ENCODE measurements around the gene DKK2.
A peak's percentile ranks its signal among the peaks of the same experiment; 100 is the strongest.

Gene DKK2

DNA sequence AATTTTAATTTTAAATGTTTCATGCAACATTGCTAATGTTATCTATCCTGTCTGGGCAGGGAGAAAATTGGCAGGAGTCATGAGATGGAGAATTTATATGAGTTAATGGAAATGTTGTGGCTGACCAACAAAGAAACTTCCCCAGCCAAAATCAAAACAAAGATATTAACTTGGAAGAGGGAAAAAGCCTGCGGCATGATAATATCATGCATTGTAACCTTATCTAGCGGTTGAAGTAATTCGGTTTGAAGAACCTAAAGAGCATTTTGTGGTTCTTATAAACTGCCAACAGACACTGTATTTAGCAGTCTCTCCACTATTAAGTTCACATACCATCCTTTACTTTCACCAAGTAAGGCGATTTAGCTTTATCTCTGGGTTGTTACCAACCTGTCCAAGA lies 42.3 kb downstream of the DKK2 start:
- H3K4me3 ChIP-seq (ENCODE audit: low read length), result no peak overlapping the region
- no peak for DNase-seq (ENCODE audit: low read depth)
- TF ChIP-seq, protein P1, sequence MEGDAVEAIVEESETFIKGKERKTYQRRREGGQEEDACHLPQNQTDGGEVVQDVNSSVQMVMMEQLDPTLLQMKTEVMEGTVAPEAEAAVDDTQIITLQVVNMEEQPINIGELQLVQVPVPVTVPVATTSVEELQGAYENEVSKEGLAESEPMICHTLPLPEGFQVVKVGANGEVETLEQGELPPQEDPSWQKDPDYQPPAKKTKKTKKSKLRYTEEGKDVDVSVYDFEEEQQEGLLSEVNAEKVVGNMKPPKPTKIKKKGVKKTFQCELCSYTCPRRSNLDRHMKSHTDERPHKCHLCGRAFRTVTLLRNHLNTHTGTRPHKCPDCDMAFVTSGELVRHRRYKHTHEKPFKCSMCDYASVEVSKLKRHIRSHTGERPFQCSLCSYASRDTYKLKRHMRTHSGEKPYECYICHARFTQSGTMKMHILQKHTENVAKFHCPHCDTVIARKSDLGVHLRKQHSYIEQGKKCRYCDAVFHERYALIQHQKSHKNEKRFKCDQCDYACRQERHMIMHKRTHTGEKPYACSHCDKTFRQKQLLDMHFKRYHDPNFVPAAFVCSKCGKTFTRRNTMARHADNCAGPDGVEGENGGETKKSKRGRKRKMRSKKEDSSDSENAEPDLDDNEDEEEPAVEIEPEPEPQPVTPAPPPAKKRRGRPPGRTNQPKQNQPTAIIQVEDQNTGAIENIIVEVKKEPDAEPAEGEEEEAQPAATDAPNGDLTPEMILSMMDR (conservative IDR thresholded peaks at IDR 0.05; ENCODE audit: low read length), result no peak

DNA sequence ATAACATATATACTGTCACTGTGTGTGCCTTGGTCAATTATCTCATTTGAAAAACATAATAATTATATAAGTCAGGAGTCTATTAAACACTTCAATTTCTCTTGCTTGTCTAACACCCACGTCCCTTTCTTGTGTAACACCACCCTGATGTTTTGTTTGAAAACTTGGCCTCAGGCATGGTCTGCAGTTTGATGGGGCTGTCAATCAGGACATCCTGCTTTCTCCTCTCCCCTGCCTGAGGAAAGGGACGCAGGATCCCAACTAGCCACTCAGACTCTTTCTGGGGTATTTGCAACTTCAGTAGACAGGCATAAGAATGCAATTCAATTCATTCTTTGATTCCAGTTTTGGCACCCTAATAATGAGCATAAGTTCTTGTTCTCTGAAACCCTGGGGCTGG lies 48.8 kb downstream of the DKK2 start:
- no peak overlapping the region for H3K4me3 ChIP-seq (ENCODE audit: low read length)
- DNase-seq (ENCODE audit: low read depth), result no peak
- TF ChIP-seq, protein P1 (conservative IDR thresholded peaks at IDR 0.05; ENCODE audit: low read length), result no peak

- peak; percentile 79 for DNase-seq (ENCODE audit: low read depth)
- TF ChIP-seq, protein P1 (conservative IDR thresholded peaks at IDR 0.05; ENCODE audit: low read length), result no peak
- no peak overlapping the region for H3K4me3 ChIP-seq (ENCODE audit: low read length)
Measured at GRCh38 chr4:106986486-106986885, 49.6 kb downstream of the DKK2 start.

DNA sequence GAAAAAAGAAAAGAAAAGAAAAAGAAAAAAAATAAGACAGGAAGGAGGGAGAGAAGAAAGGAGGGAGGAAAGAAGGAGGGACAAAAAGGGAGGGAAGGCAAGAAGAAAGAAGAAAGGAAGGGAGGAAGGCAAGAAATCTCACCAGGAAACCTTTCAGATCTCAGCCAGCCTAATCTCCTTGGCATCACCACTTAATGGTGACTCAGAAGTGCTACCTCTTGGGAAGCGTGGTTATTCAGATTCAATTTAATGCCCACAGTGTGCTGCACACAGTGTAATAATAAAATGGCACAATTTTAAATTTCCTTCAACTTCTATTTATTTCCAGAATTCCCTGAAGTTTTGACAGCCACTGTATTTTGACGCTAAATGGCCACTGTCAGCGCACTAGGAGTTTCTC lies 50.3 kb downstream of the DKK2 start:
- peak; percentile 6 for DNase-seq (ENCODE audit: low read depth)
- no peak overlapping the region for H3K4me3 ChIP-seq (ENCODE audit: low read length)
- TF ChIP-seq, protein P1 (conservative IDR thresholded peaks at IDR 0.05; ENCODE audit: low read length), result no peak

DNA sequence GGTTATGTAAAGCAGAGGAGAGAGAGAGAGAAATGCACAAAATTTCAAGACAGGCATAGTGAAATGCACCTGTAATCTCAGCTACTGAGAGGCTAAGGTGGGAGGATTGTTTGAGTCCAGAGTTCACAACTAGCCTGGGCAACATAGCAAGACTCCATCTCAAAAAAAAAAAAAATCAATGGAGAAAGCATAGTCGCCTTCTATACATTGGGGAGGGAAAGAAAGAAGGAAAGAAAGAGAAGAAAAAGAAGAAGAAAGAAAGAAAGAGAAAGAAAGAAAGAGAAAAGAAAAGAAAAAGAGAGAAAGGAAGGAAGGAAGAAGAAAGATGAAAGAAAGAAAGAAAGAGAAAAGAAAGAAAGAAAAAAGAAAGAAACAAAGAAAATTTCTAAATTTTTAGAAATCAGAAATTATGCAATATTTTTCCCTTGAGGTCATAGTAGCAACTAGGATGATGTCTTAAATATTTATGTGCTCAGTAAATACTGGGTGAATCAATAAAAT lies 53.4 kb downstream of the DKK2 start:
- TF ChIP-seq, protein P1 (conservative IDR thresholded peaks at IDR 0.05; ENCODE audit: low read length), result no peak
- H3K4me3 ChIP-seq (ENCODE audit: low read length), result no peak overlapping the region
- no peak for DNase-seq (ENCODE audit: low read depth)

GRCh38 chr4:106981431-106981830 lies 54.7 kb downstream of the DKK2 start:
- DNase-seq (ENCODE audit: low read depth), result no peak
- no peak overlapping the region for H3K4me3 ChIP-seq (ENCODE audit: low read length)

GRCh38 chr4:106979476-106979875 lies 56.6 kb downstream of the DKK2 start:
- H3K4me3 ChIP-seq (ENCODE audit: low read length), result no peak overlapping the region
- TF ChIP-seq, protein P1 (conservative IDR thresholded peaks at IDR 0.05; ENCODE audit: low read length), result no peak
- no peak for DNase-seq (ENCODE audit: low read depth)

More at GRCh38 chr4:106981431-106981830, 54.7 kb downstream of the DKK2 start:
- TF ChIP-seq, protein P1 (conservative IDR thresholded peaks at IDR 0.05; ENCODE audit: low read length), result no peak

Data from AG10803 (cell line).